Measurements from ENCODE around the gene MAGEC1.

The MAGEC1 gene

GRCh38 chrX:141904262-141904661, 568 bp downstream of the MAGEC1 start:
- no peak for TF ChIP-seq CTCF (IDR thresholded peaks at IDR 0.05; ENCODE audit: insufficient read depth, low read depth, low read length, missing control alignments)
- no peak overlapping the region for H3K4me3 ChIP-seq (ENCODE audit: low read depth, low read length)
- no peak for DNase-seq (ENCODE audit: low read depth)

GRCh38 chrX:141917801-141918200, 14.1 kb downstream of the MAGEC1 start:
- TF ChIP-seq CTCF (IDR thresholded peaks at IDR 0.05; ENCODE audit: insufficient read depth, low read depth, low read length, missing control alignments), result no peak
- no peak overlapping the region for H3K4me3 ChIP-seq (ENCODE audit: low read depth, low read length)
- no peak for DNase-seq (ENCODE audit: low read depth)

GRCh38 chrX:141924293-141924692, 20.6 kb downstream of the MAGEC1 start:
- TF ChIP-seq CTCF (IDR thresholded peaks at IDR 0.05; ENCODE audit: insufficient read depth, low read depth, low read length, missing control alignments), result no peak
- H3K4me3 ChIP-seq (ENCODE audit: low read depth, low read length), result no peak overlapping the region
- DNase-seq (ENCODE audit: low read depth), result no peak

- no peak for TF ChIP-seq CTCF (IDR thresholded peaks at IDR 0.05; ENCODE audit: insufficient read depth, low read depth, low read length, missing control alignments)
- no peak overlapping the region for H3K4me3 ChIP-seq (ENCODE audit: low read depth, low read length)
- DNase-seq (ENCODE audit: low read depth), result no peak
Observed at GRCh38 chrX:141928432-141928831, 24.7 kb downstream of the MAGEC1 start.

GRCh38 chrX:141934059-141934641, 30.5 kb downstream of the MAGEC1 start:
- DNase-seq (ENCODE audit: low read depth), result no peak
- no peak overlapping the region for H3K4me3 ChIP-seq (ENCODE audit: low read depth, low read length)
- TF ChIP-seq CTCF (IDR thresholded peaks at IDR 0.05; ENCODE audit: insufficient read depth, low read depth, low read length, missing control alignments), result no peak

GRCh38 chrX:141935645-141936044, 32.0 kb downstream of the MAGEC1 start:
- no peak for TF ChIP-seq CTCF (IDR thresholded peaks at IDR 0.05; ENCODE audit: insufficient read depth, low read depth, low read length, missing control alignments)
- DNase-seq (ENCODE audit: low read depth), result no peak
- no peak overlapping the region for H3K4me3 ChIP-seq (ENCODE audit: low read depth, low read length)

- TF ChIP-seq CTCF (IDR thresholded peaks at IDR 0.05; ENCODE audit: insufficient read depth, low read depth, low read length, missing control alignments), result no peak
- no peak overlapping the region for H3K4me3 ChIP-seq (ENCODE audit: low read depth, low read length)
- no peak for DNase-seq (ENCODE audit: low read depth)
Observed at GRCh38 chrX:141936080-141936479, 32.4 kb downstream of the MAGEC1 start.

All from GM12865 (cell line).